CD8-positive, alpha-beta memory T cell (primary cell): ENCODE data around the gene PROX2. TPM values are rescaled to one million over a fixed set of nuclear protein-coding genes. Genes with fewer than 3 reads are reported as not detected.

Source experiments
- CTCF ChIA-PET: fragments of 350-600 bp; sonication (Branson Sonifier 250); formaldehyde crosslinking; loops from one replicate; lab custom pipeline; 2021; ENCODE audit warnings: antibody characterized with exemption; lab: Charles Lee
- POLR2A ChIA-PET: fragments of 350-600 bp; sonication (Branson Sonifier 250); formaldehyde crosslinking; loops from one replicate; lab custom pipeline; 2021; ENCODE audit warnings: antibody characterized with exemption; lab: Charles Lee
- DNase-seq, 5 donors: peaks; one replicate each; pipeline versions ENCODE4 v3.0.0 to v3.0.0-alpha.2; 2020 to 2022; ENCODE audit warnings: mixed read lengths in 1 of 5
- H3K27ac ChIP-seq: one replicate; pipeline ENCODE4 v1.7.0; 2013; ENCODE audit warnings: low read depth, mild to moderate bottlenecking, low read length, moderate library complexity
- H3K27me3 ChIP-seq: 2 replicates; pipeline ENCODE4 v1.7.0; 2013; ENCODE audit warnings: low read length, mild to moderate bottlenecking; ENCODE audit not compliant: insufficient read depth, poor library complexity, severe bottlenecking
- H3K36me3 ChIP-seq: 2 replicates; pipeline ENCODE4 v1.7.0; 2013; ENCODE audit warnings: mild to moderate bottlenecking, low read length, moderate library complexity; ENCODE audit not compliant: insufficient read depth
- H3K4me1 ChIP-seq: 2 replicates; pipeline ENCODE4 v1.7.0; 2013; ENCODE audit warnings: mild to moderate bottlenecking, low read length, moderate library complexity; ENCODE audit not compliant: insufficient read depth
- H3K4me3 ChIP-seq: 2 replicates; pipeline ENCODE4 v1.7.0; 2013; ENCODE audit warnings: mild to moderate bottlenecking, low read length
- H3K9me3 ChIP-seq: 2 replicates; pipeline ENCODE4 v1.7.0; 2013; ENCODE audit warnings: mild to moderate bottlenecking, low read length
- H3K27ac Mint-ChIP-seq, 8 donors: one replicate each; pipeline ENCODE4 v1.8.0; 2020 to 2021; ENCODE audit warnings: mixed read lengths in 8 of 8, mild to moderate bottlenecking in 6 of 8, inconsistent platforms in 3 of 8, moderate library complexity in 3 of 8
- H3K27me3 Mint-ChIP-seq, 2 donors: one replicate each; pipeline ENCODE4 v1.8.0; 2020 to 2021; ENCODE audit warnings: mixed read lengths in 2 of 2, mild to moderate bottlenecking in 1 of 2, moderate library complexity in 1 of 2
- H3K36me3 Mint-ChIP-seq, 3 donors: one replicate each; pipeline ENCODE4 v1.8.0; 2020 to 2021; ENCODE audit warnings: mixed read lengths in 3 of 3, inconsistent platforms in 1 of 3, mild to moderate bottlenecking in 1 of 3
- H3K4me1 Mint-ChIP-seq, 3 donors: one replicate each; pipeline ENCODE4 v1.8.0; 2020 to 2021; ENCODE audit warnings: mixed read lengths in 3 of 3, inconsistent platforms in 1 of 3, mild to moderate bottlenecking in 1 of 3
- H3K4me3 Mint-ChIP-seq, 7 donors: one replicate each; pipeline ENCODE4 v1.8.0; 2020 to 2021; ENCODE audit warnings: mixed read lengths in 7 of 7, mild to moderate bottlenecking in 6 of 7, moderate library complexity in 4 of 7, inconsistent platforms in 2 of 7
- H3K9me3 Mint-ChIP-seq, 5 donors: one replicate each; pipeline ENCODE4 v1.8.0; 2020 to 2022; ENCODE audit warnings: mixed read lengths in 5 of 5, mild to moderate bottlenecking in 3 of 5, moderate library complexity in 2 of 5, inconsistent platforms in 1 of 5
- polyA plus RNA-seq: library from polyadenylated mRNA; unstranded; fragments of 300-500 nt; fragmentation: Illumina TruSeq; gene quantifications from one replicate; pipeline ENCODE4 v1.2.3, GENCODE V29; 2021
- total RNA-seq, 2 experiments: library from RNA; stranded (reverse); gene quantifications; one replicate each; pipeline ENCODE4 v1.2.3, GENCODE V29; 2021

The PROX2 gene
- total and polyA plus RNA-seq, 3 experiments from 2014 or later, result 0.24 to 0.33 TPM; not detected in 1

DNA sequence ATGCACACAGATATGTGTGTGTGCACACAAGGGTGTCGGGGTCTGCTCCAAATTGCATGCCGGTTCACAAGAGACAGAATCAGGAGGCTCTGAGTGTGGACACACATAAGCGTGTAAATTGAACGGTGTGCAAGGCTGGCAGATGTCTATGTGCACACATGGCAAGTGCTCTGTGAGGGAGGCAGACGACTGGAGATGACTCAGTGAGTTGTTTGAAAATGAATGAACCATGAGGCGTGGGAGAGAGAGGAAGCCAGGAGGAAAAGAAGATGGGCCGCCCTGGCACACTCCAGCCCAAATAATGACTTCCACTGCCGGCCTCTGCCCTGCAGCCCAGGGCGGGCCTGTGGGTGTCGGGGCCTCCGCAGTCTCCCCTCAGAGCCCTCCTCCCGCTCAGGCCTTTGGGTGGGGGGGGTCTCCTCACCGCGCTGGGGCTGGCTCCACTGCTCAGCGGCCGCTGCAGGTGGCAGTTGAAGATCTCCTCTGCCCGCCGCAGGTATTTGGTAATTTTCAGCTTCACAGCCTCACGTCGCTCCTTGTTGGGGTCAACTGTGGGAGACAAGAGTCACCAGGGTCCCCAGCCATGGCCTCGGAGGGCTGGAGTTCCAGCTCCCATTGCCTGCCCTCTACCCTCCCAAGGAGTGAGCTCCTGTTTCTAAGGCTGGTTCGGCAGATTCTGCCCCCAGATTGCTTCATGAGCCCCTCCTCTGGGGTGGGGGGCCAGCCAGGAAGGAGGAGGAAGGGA is 43.6 kb upstream of the PROX2 start:
- H3K4me1 ChIP-seq, result peaks cover 5% of the 10 kb centered on the region
- ChIA-PET POLR2A (no interaction called here), CTCF (interaction anchor here (1.0 kb wide), 1 partner anchor 169 kb away, joined by 3 read pairs; no protein-coding TSS in a partner anchor)
- no peaks in the 10 kb centered on the region for H3K36me3 ChIP-seq
- Mint-ChIP-seq H3K27me3 (peaks cover 4 to 13% of the 10 kb centered on the region in 2 donors), H3K4me3 (no peak overlapping the region), H3K9me3 (no peaks in the 10 kb centered on the region), H3K27ac (no peak overlapping the region), H3K4me1 (peaks cover 0 to 13% (median 1%) of the 10 kb centered on the region in 3 donors), H3K36me3 (peaks cover 0 to 5% (median 0%) of the 10 kb centered on the region in 3 donors)
- no peaks in the 10 kb centered on the region for H3K27me3 ChIP-seq
- H3K4me3 ChIP-seq, result no peak overlapping the region
- H3K27ac ChIP-seq, result no peak overlapping the region
- H3K9me3 ChIP-seq, result no peaks in the 10 kb centered on the region
- DNase-seq, result no peak

DNA sequence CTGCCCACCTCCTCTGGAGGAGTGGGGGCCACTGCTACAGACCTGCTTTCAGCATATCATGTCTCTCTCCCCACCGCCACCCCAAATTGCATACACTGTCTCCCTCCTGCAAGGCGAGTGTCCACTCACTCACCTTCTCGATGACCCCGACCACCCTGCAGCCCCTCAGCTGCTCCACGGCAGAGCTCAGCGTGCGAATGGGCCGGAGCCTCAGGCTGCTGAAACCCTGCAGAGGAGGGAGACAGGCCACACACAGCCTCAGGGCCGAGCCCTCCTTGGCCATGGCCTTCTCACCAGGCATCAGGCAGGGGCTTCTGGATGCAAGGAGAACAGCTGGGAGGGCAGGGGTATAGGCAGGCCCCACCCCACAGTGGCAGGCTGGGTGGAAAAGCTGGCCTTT is 42.4 kb upstream of the PROX2 start:
- peaks cover under 1% of the 10 kb centered on the region for H3K4me1 ChIP-seq
- CTCF ChIA-PET, result interaction anchor here (1.5 kb wide), 1 partner anchor 145 kb away, joined by 3 read pairs; no protein-coding TSS in a partner anchor
- H3K4me3 Mint-ChIP-seq, result no peak overlapping the region
- no peaks in the 10 kb centered on the region for H3K9me3 ChIP-seq
- H3K36me3 ChIP-seq, result no peaks in the 10 kb centered on the region
- H3K9me3 Mint-ChIP-seq, result no peaks in the 10 kb centered on the region
- peaks cover 0 to 5% of the 10 kb centered on the region in 2 donors for H3K27me3 Mint-ChIP-seq
- POLR2A ChIA-PET, result no interaction called here
- no peaks in the 10 kb centered on the region for H3K36me3 Mint-ChIP-seq
- DNase-seq, result no peak
- peaks cover 0 to 8% (median 1%) of the 10 kb centered on the region in 3 donors for H3K4me1 Mint-ChIP-seq
- H3K27me3 ChIP-seq, result no peaks in the 10 kb centered on the region
- no peak overlapping the region for H3K4me3 ChIP-seq
- H3K27ac ChIP-seq, result no peak overlapping the region
- H3K27ac Mint-ChIP-seq, result no peak overlapping the region

DNA sequence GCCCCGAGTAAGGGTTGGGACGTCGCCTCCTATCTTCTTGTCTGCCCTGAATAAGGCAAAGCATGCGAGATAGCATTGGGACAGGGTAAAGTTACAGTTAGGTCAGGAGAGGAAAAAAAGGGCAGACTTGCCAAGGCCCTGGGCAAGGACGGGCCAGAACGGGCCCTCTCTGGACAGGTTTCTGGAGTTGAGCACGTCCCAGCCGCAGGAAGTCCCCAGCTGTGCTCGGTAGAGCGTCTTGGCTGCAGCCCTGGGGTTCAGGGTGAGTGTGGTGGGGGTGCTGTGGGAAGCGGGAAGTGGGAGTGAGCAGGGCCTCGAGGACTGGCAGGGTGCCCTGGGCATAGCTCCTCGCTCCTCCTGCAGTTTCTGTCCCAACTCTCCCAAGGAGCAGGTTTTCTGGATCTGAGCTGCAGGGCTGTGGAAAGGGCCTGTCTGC is 41.7 kb upstream of the PROX2 start:
- Mint-ChIP-seq H3K36me3 (no peaks in the 10 kb centered on the region), H3K9me3 (no peaks in the 10 kb centered on the region)
- POLR2A ChIA-PET, result no interaction called here

DNA sequence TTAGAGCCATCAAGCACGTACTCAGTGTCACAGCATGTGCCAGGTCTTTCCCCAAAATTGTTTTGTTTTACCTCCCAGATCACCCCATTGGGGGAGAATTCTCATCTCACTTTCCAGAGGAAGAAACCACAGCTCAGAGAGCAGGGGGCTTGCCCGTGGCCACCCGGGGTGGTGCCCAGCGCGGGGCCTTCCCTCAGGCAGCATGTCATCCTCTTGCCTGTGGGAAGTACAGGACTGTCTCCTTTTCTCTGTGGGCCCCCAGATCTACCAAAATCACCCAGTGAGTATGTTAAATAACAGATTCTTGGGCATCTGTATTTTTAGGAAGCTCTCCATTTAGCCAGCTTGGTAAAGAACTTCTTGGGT is 41.2 kb upstream of the PROX2 start:
- Histone ChIP-seq H3K27me3 (no peaks in the 10 kb centered on the region), H3K4me1 (no peaks in the 10 kb centered on the region), H3K27ac (no peak overlapping the region), H3K36me3 (no peaks in the 10 kb centered on the region), H3K4me3 (no peak overlapping the region), H3K9me3 (no peaks in the 10 kb centered on the region)
- H3K36me3 Mint-ChIP-seq, result no peaks in the 10 kb centered on the region
- H3K4me1 Mint-ChIP-seq, result peaks cover 0 to under 1% (median 0%) of the 10 kb centered on the region in 3 donors
- CTCF ChIA-PET, result interaction anchor here (1.1 to 1.8 kb wide), 3 partner anchors 32 to 146 kb away, joined by 3 to 6 read pairs (median 3); no protein-coding TSS in a partner anchor
- POLR2A ChIA-PET, result no interaction called here
- no peak overlapping the region for H3K4me3 Mint-ChIP-seq
- no peak overlapping the region for H3K27ac Mint-ChIP-seq
- H3K27me3 Mint-ChIP-seq, result peaks cover 0 to 1% of the 10 kb centered on the region in 2 donors
- H3K9me3 Mint-ChIP-seq, result no peaks in the 10 kb centered on the region
- no peak for DNase-seq

More for the DNA sequence above, 41.7 kb upstream of the PROX2 start:
- peaks cover 0 to 4% of the 10 kb centered on the region in 2 donors for H3K27me3 Mint-ChIP-seq
- H3K4me3 Mint-ChIP-seq, result no peak overlapping the region
- no peak for DNase-seq
- CTCF ChIA-PET, result interaction anchor here (1.1 to 1.8 kb wide), 3 partner anchors 32 to 145 kb away, joined by 3 to 6 read pairs (median 3); no protein-coding TSS in a partner anchor
- H3K27ac Mint-ChIP-seq, result no peak overlapping the region
- no peak overlapping the region for H3K27ac ChIP-seq
- no peaks in the 10 kb centered on the region for H3K4me1 ChIP-seq
- H3K4me3 ChIP-seq, result no peak overlapping the region
- no peaks in the 10 kb centered on the region for H3K36me3 ChIP-seq
- no peaks in the 10 kb centered on the region for H3K9me3 ChIP-seq
- no peaks in the 10 kb centered on the region for H3K27me3 ChIP-seq
- H3K4me1 Mint-ChIP-seq, result peaks cover 0 to 4% (median 1%) of the 10 kb centered on the region in 3 donors

DNA sequence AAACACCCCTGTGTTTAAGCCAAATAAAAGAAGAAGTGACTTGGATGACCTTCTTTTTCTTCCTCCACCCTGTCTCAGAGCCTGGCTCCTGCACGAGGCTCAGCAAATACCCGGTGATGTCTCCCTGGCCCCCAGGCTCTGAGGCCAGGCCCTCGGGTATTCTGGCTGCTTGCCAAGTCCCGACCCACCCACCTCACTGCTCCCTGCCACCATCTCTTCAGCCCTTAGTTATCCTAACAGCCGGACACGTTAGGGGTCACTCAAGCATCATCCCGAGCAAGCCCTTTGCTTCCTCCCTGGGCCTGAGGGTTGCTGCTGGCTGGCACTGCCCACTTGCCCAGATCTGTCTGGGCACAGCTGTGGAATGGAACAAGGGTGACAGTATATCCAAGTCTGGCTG is 39.9 kb upstream of the PROX2 start:
- POLR2A ChIA-PET, result no interaction called here
- no peaks in the 10 kb centered on the region for H3K36me3 ChIP-seq

DNA sequence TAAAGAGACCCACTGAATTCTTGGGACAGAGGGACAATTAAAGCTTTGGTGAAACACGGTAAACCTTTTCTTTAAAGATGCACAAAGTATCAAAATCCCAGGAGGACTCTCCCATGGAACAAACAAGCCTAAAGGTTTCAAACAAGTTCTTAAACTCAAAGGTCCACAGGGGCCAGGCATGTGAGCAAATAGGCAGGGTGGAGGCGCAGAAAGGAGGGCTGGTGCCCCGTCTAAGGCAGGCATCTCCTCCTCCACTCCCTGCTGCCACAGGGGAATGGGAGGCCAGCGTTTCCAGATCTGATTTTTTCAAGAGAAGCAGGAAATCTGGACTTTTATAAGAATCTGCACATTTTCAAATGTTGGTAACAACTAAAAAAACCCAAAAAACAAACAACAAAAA is 39.5 kb upstream of the PROX2 start:
- Mint-ChIP-seq H3K27ac (no peak overlapping the region), H3K36me3 (no peaks in the 10 kb centered on the region), H3K4me1 (no peaks in the 10 kb centered on the region), H3K9me3 (no peaks in the 10 kb centered on the region), H3K4me3 (no peak overlapping the region), H3K27me3 (no peaks in the 10 kb centered on the region)
- no peaks in the 10 kb centered on the region for H3K4me1 ChIP-seq
- H3K4me3 ChIP-seq, result no peak overlapping the region
- no peaks in the 10 kb centered on the region for H3K9me3 ChIP-seq
- DNase-seq, result no peak
- no peaks in the 10 kb centered on the region for H3K27me3 ChIP-seq
- H3K27ac ChIP-seq, result no peak overlapping the region
- POLR2A ChIA-PET, result no interaction called here
- H3K36me3 ChIP-seq, result no peaks in the 10 kb centered on the region
- CTCF ChIA-PET, result interaction anchor here (0.9 kb wide), 1 partner anchor 54 kb away, joined by 6 read pairs; no protein-coding TSS in a partner anchor

More for the DNA sequence above, 39.9 kb upstream of the PROX2 start:
- H3K4me1 Mint-ChIP-seq, result no peaks in the 10 kb centered on the region
- Histone ChIP-seq H3K9me3 (no peaks in the 10 kb centered on the region), H3K4me3 (no peak overlapping the region), H3K27ac (no peak overlapping the region), H3K4me1 (no peaks in the 10 kb centered on the region), H3K27me3 (no peaks in the 10 kb centered on the region)
- CTCF ChIA-PET, result interaction anchor here (1.8 kb wide), 1 partner anchor 55 kb away, joined by 6 read pairs; no protein-coding TSS in a partner anchor
- no peak for DNase-seq
- no peaks in the 10 kb centered on the region for H3K27me3 Mint-ChIP-seq
- H3K9me3 Mint-ChIP-seq, result no peaks in the 10 kb centered on the region
- no peaks in the 10 kb centered on the region for H3K36me3 Mint-ChIP-seq
- H3K4me3 Mint-ChIP-seq, result no peak overlapping the region
- no peak overlapping the region for H3K27ac Mint-ChIP-seq

DNA sequence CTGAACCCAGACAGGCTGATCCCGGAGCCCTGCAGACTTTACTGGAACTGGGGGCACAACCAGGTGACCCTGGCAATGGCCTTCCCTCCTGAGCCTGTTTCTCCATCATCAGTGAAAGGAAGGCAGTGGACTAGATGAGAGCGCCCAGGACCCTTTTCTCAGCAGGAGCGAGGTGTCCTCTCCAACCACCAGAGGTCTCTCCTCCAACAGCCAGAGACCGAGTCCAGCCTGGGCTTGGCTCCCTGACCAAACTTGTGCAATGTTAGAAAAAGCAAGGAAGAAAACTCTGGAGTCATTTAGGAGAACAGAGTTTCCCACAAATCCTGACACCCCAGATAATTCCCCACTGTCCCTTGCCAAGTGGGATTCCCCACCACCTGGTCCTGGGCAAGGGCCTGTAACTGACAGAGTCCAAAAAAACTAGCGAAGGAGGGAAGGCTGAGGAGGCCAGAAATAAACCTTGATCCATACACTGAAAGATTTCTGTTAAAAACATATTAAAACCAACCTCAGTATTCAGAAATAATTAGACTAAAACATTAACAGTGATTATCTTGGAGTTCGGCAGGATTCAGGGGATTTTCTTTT is 38.1 kb upstream of the PROX2 start:
- H3K27me3 Mint-ChIP-seq, result no peaks in the 10 kb centered on the region
- Histone ChIP-seq H3K36me3 (no peaks in the 10 kb centered on the region), H3K9me3 (no peaks in the 10 kb centered on the region), H3K4me1 (no peaks in the 10 kb centered on the region), H3K4me3 (no peak overlapping the region), H3K27ac (no peak overlapping the region), H3K27me3 (no peaks in the 10 kb centered on the region)
- ChIA-PET CTCF (no interaction called here), POLR2A (no interaction called here)
- no peak overlapping the region for H3K4me3 Mint-ChIP-seq
- no peak overlapping the region for H3K27ac Mint-ChIP-seq
- H3K4me1 Mint-ChIP-seq, result no peaks in the 10 kb centered on the region
- H3K36me3 Mint-ChIP-seq, result no peaks in the 10 kb centered on the region
- DNase-seq, result no peak
- H3K9me3 Mint-ChIP-seq, result no peaks in the 10 kb centered on the region

DNA sequence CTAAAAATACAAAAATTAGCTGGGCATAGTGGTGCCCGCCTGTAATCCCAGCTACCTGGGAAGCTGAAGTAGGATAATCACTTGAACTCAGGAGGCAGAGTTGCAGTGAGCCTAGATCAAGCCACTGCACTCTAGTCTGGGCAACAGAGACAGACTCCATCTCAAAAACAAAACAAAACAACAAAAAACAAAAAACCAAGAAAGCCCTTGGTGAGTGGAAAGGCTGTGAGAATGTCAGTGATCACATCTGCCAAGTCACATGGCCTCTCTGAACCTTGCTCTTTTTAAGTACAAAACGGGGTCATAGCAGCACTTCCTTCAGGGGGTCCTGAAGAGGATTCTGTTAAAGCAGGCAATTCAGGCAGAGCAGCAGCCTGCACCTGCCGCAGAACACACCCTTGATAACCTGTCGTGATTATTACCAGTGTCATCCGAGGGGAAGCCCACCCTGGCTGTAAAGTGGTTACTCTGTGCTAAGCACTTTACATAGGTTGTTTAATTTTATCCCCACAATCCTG is 37.5 kb upstream of the PROX2 start:
- Histone ChIP-seq H3K9me3 (no peaks in the 10 kb centered on the region), H3K27ac (no peak overlapping the region), H3K36me3 (no peaks in the 10 kb centered on the region), H3K4me1 (no peaks in the 10 kb centered on the region), H3K4me3 (no peak overlapping the region), H3K27me3 (no peaks in the 10 kb centered on the region)
- DNase-seq, result no peak
- Mint-ChIP-seq H3K4me1 (no peaks in the 10 kb centered on the region), H3K36me3 (no peaks in the 10 kb centered on the region), H3K27me3 (no peaks in the 10 kb centered on the region), H3K9me3 (no peaks in the 10 kb centered on the region), H3K27ac (no peak overlapping the region), H3K4me3 (no peak overlapping the region)
- ChIA-PET CTCF (interaction anchor here (1.5 kb wide), 1 partner anchor 175 kb away, joined by 3 read pairs; no protein-coding TSS in a partner anchor), POLR2A (no interaction called here)
